AG20443 (cell line): Measurements from ENCODE around the gene CHN2.

ENCODE experiments used
- DNase-seq: peaks from one replicate; pipeline ENCODE4 v3.0.0; 2012; ENCODE audit warnings: low spot score, mixed read lengths

Gene CHN2

DNA sequence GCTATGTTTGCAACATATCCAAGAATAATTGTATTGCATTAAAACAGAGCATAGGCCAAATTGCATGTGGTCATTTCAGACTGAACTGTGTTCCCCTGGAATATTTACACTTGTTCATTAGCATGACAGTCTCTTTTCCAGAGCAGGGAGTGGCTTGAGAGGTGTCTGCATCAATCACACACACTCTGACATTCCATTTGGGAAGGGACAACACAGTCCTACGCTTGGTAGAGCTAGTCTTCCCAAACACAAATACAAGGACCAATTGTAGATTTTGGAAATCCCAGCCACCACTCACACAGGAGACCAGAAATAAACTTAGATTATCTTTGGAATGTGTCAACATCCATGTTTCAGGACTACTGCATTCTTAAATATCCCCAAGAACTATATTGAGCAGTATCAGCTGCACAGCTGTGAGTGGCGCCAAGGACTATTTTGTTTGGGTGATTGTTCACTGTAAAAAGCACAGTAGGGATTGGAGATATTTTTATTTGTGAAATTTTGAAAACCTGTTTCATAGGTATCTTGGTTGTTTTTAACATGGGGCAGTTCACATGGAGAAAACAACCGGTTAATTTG, 275.5 kb downstream of the CHN2 start:
- DNase-seq = no peak

GRCh38 chr7:29471444-29472138, 277.0 kb downstream of the CHN2 start:
- DNase-seq = no peak

- no peak for DNase-seq
Measured at GRCh38 chr7:29476916-29477315, 282.3 kb downstream of the CHN2 start.

DNA sequence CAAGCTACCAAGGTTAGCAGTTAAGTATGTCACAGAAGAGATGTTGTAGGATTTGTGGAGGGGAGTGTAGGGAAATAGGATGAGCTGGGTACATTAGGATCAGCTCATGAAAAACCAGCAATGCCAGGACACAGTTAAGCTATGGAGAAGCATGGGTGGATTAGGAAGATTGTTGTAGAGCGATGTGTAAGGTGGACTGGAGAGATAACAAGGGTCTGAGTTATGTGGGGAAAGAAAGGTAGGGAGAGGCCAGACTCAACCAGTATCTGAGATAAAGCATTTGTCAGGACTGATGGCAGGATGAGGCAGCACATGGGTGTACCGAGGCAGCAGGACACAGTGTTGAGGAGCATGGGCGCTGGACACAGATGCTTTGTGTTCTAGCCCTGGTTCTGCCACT, 283.7 kb downstream of the CHN2 start:
- no peak for DNase-seq

GRCh38 chr7:29478687-29479240, 284.2 kb downstream of the CHN2 start:
- no peak for DNase-seq

- no peak for DNase-seq
Measured at GRCh38 chr7:29479301-29480200, 285.0 kb downstream of the CHN2 start.

DNA sequence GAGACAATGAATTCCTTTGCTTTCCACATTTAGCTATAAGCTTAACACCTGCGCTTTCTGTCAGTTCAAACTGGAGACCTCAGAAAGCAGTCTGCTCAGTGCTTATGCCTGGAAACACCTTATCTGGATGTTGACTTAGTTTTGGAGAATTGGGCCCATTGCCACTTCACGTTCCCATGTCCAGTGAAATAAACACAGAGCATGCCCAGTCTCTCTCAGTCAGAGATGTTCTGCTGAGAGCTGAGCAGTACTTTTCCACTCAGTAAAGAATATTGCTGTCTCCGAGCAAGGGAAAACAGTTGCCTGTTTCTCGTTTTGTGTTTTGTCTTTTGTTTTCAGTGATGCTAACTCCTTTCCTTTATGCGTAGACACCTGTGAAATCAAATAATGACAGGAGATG, 285.9 kb downstream of the CHN2 start:
- DNase-seq = no peak

GRCh38 chr7:29480934-29481651, 286.5 kb downstream of the CHN2 start:
- DNase-seq = no peak

GRCh38 chr7:29482056-29482455, 287.5 kb downstream of the CHN2 start:
- DNase-seq = no peak

GRCh38 chr7:29483219-29484104, 288.9 kb downstream of the CHN2 start:
- DNase-seq = no peak

GRCh38 chr7:29484280-29484679, 289.7 kb downstream of the CHN2 start:
- DNase-seq = no peak

DNA sequence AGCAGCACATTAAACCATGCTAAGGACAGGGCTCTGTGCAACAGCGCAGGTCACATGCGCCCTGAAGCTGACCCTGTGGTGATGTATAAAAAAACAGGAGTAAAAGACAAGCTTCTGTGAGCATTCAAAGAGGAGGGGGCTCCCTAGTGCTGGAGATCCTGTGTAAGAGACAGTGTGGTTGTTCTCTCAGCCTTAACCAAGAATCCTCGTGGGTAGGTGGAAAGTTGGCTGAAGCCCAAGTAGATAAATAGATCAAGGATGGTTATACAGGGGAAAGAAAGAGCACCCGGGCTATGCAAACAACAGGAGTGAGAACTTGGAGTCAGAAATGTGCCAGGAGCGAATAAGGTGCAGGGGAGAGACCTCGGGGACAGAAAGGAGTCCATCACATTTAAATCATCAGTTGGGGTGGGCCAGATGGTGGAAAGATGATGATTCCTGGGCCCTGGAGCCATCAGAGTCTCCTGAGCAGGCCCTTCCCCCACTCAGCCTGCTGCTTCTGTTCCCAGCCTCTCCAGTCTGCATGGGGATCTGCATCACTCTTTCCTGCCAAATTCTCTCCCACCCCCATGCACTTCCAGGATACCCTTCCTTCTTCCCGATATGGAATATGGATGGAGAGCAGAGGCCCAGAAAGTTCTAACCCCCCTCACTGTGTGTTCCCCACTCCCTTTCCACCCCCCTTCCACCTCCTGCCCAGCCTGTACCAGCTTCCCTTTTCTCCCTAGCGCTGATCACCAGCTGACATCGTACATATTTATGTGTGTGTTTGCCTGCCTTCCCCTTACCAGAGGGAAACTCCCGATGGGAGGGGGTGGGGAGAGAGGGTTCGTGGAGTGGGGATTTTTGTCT, 291.0 kb downstream of the CHN2 start:
- no peak for DNase-seq

- DNase-seq = no peak
Measured at GRCh38 chr7:29486191-29486700, 291.7 kb downstream of the CHN2 start.

- no peak for DNase-seq
Measured at GRCh38 chr7:29487424-29487823, 292.8 kb downstream of the CHN2 start.

DNA sequence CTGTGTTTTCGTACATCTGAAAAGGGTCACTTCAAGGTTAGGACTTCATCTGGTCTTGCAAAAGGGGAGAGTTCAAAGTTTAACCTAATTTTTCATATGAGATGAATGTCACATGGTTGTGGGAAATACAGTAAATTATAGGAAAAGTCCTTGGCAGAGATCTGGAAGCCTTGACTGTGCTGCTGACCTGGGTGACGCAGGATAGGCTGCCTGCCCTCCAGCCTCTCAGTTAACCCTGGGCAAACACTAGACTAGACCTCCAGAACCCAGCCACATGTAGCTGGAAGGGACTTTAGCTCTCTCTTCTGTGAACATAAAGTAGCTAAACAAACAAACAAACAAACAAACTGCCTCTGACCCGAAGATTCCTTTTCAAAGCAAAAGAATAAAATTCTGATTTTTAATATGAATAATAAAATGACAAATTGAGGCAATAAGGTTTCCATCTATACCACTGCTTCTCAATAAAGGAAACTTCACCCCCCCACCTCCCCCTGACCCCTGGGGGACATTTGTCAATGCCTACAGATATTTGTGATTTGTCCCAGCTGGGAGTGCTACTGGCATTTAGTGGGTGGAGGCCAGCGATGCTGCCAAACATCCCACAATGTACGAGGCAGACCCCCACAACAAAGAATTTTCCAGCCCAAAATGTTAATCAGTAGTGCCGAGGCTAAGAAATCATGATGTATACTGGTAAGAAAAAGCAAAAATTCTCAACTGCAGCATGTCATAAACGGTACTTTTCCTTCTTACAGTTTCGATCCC, 293.8 kb downstream of the CHN2 start:
- no peak for DNase-seq

DNA sequence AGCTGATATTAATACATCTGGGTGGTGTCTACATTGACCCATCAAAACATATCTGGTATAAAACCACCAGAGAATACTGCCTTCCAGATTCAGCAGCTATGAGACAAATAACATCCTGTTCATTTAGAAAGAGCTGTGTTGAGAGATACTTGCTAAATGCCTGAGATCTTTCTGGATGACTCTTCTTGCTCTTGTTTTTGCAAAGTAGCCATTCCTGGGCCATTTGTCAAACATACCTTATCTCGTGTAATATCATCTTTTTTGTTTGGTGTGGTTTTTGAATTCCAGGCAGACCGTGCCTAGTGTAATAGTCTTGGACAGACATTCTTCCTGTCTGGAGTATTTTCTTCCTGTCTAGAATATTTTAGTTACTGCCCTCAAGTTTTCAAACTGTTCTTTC, 294.4 kb downstream of the CHN2 start:
- peak; percentile 64 for DNase-seq

- DNase-seq = no peak
Measured at GRCh38 chr7:29490094-29490607, 295.6 kb downstream of the CHN2 start.

DNA sequence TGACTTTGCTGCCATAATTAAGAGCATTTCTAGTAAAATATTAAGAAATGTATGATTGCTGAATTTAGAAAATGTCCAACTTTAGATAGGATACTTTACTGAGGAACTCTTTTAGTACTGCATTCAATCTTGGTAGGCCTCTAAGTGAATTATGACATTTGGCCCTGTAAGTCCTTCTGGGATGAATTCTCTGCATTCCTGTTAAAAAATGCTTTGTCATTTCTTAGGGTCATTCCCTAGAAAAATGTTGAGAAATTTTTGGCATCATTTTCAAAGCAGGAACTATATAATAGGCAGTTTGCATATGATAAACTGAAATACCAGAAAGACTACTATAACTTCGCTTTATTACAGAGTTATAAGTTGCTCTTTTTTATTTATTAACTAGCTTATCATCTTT, 299.8 kb downstream of the CHN2 start:
- DNase-seq = peak; percentile 50

DNA sequence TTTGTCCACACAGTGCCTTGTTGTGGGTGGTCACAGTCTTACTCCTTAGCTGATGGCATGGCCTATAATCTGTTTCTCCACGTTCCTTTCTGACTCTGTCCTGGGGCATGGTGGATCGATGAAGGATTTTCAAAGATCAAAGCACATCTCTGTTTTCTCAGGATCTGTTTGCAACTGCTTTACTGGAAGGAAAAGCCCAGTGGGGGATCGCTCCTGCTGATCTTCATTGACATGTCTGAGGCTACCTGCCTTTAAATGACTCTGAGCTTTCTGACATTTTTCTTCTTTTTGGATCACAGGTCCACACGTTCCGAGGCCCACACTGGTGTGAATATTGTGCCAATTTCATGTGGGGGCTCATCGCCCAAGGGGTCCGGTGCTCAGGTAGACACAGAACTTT, 301.1 kb downstream of the CHN2 start:
- no peak for DNase-seq
